Type B pancreatic cell (in vitro differentiated cells): ENCODE results near the gene APOC1. TPM values are rescaled to one million over a fixed set of nuclear protein-coding genes. Genes with fewer than 3 reads are reported as not detected.
"Not testable (repeated sequence)": the region's sequence is repeated elsewhere in the genome, so short reads cannot be mapped to it uniquely, and the experiment has no call there.

Experiments used
- DNase-seq: peaks from one replicate; pipeline ENCODE4 v3.0.0; 2021; ENCODE audit warnings: mixed read lengths; ENCODE audit not compliant: unreplicated experiment; ENCODE audit errors: extremely low spot score
- H3K27ac Mint-ChIP-seq: 2 replicates; pipeline ENCODE4 v1.8.0; 2021; ENCODE audit warnings: mild to moderate bottlenecking, mixed read lengths
- H3K27me3 Mint-ChIP-seq: 2 replicates; pipeline ENCODE4 v1.8.0; 2021; ENCODE audit warnings: mixed read lengths
- H3K36me3 Mint-ChIP-seq: 2 replicates; pipeline ENCODE4 v1.8.0; 2021; ENCODE audit warnings: mixed read lengths
- H3K4me1 Mint-ChIP-seq: one replicate; pipeline ENCODE4 v1.8.0; 2021; ENCODE audit warnings: mixed read lengths; ENCODE audit not compliant: unreplicated experiment
- H3K4me3 Mint-ChIP-seq: 2 replicates; pipeline ENCODE4 v1.8.0; 2021; ENCODE audit warnings: mild to moderate bottlenecking, mixed read lengths
- H3K9me3 Mint-ChIP-seq: 2 replicates; pipeline ENCODE4 v1.8.0; 2021; ENCODE audit warnings: mixed read lengths
- CTCF ChIP-seq: fragments of 200-600 bp; sonication (generic); conservative IDR thresholded peaks from 2 replicates; pipeline ENCODE4 v1.5.0; 2021; ENCODE audit warnings: antibody characterized with exemption, mild to moderate bottlenecking
- total RNA-seq: library from RNA; stranded (reverse); gene quantifications from 2 replicates; pipeline ENCODE4 v1.2.1, GENCODE V29; 2021; ENCODE audit warnings: low replicate concordance

The APOC1 gene
- total RNA-seq, 1 donor from 2014 or later, result 76.3 TPM

GRCh38 chr19:44905437-44906160 lies 8.8 kb upstream of the APOC1 start, which contains the start of gene APOE:
TSS of gene APOE (plus strand) at chr19:44905796. CDS start at chr19:44906625, 829 bp downstream.
- no peak for DNase-seq
- H3K4me1 Mint-ChIP-seq, result peaks cover 7% of the 10 kb centered on the region
- peak within 1 kb of the TSS; percentile 91 for H3K4me3 Mint-ChIP-seq
- H3K27ac Mint-ChIP-seq, result peak within 1 kb of the TSS; percentile 79
- TF ChIP-seq CTCF, result no peak
- H3K9me3 Mint-ChIP-seq, result no peaks in the 10 kb centered on the region
- H3K36me3 Mint-ChIP-seq, result no peaks in the 10 kb centered on the region
- no peaks in the 10 kb centered on the region for H3K27me3 Mint-ChIP-seq

GRCh38 chr19:44907613-44908012 lies 6.8 kb upstream of the APOC1 start:
- Mint-ChIP-seq H3K4me3 (no peak overlapping the region), H3K36me3 (no peaks in the 10 kb centered on the region), H3K4me1 (peaks cover 14% of the 10 kb centered on the region), H3K27me3 (no peaks in the 10 kb centered on the region), H3K27ac (no peak overlapping the region), H3K9me3 (no peaks in the 10 kb centered on the region)
- DNase-seq, result no peak
- no peak for TF ChIP-seq CTCF

- no peak for TF ChIP-seq CTCF
- no peaks in the 10 kb centered on the region for H3K9me3 Mint-ChIP-seq
Observed at GRCh38 chr19:44908074-44908835, 6.2 kb upstream of the APOC1 start.

GRCh38 chr19:44908836-44909261 lies 5.6 kb upstream of the APOC1 start:
- Mint-ChIP-seq H3K4me3 (no peak overlapping the region), H3K4me1 (peaks cover 19% of the 10 kb centered on the region)

More at GRCh38 chr19:44908074-44908835, 6.2 kb upstream of the APOC1 start:
- H3K4me3 Mint-ChIP-seq, result peak overlapping the region; percentile 60
- peaks cover 14% of the 10 kb centered on the region for H3K4me1 Mint-ChIP-seq
- DNase-seq, result no peak
- H3K27ac Mint-ChIP-seq, result no peak overlapping the region
- no peaks in the 10 kb centered on the region for H3K27me3 Mint-ChIP-seq
- H3K36me3 Mint-ChIP-seq, result no peaks in the 10 kb centered on the region

GRCh38 chr19:44909775-44910174 lies 4.6 kb upstream of the APOC1 start:
- Mint-ChIP-seq H3K36me3 (no peaks in the 10 kb centered on the region), H3K4me1 (peaks cover 28% of the 10 kb centered on the region), H3K27me3 (peaks cover 5% of the 10 kb centered on the region), H3K4me3 (no peak overlapping the region), H3K27ac (peak overlapping the region; percentile 6), H3K9me3 (no peaks in the 10 kb centered on the region)
- DNase-seq, result no peak
- TF ChIP-seq CTCF, result no peak

More at GRCh38 chr19:44908836-44909261, 5.6 kb upstream of the APOC1 start:
- H3K27me3 Mint-ChIP-seq, result peaks cover 4% of the 10 kb centered on the region
- no peak for DNase-seq
- no peaks in the 10 kb centered on the region for H3K36me3 Mint-ChIP-seq
- no peaks in the 10 kb centered on the region for H3K9me3 Mint-ChIP-seq
- H3K27ac Mint-ChIP-seq, result no peak overlapping the region
- no peak for TF ChIP-seq CTCF

- not testable (repeated sequence) for DNase-seq, H3K36me3 Mint-ChIP-seq, H3K27me3 Mint-ChIP-seq, H3K27ac Mint-ChIP-seq, H3K9me3 Mint-ChIP-seq
- peaks cover 23% of the 10 kb centered on the region for H3K4me1 Mint-ChIP-seq
- peak overlapping the region; percentile 44 for H3K4me3 Mint-ChIP-seq
Observed at GRCh38 chr19:44911896-44912295, 2.5 kb upstream of the APOC1 start.
